Naive B cell (primary cell): ENCODE measurements around the gene PLPP2. TPM values are rescaled to one million over a fixed set of nuclear protein-coding genes. Genes with fewer than 3 reads are reported as not detected.

Experiments used
- ATAC-seq, 2 donors: fragments of 150-1000 bp; cut with Tn5 transposase; 2 replicates each; pipeline ENCODE4 v1.10.0; 2021; ENCODE audit warnings: low read depth in 2 of 2, mild to moderate bottlenecking in 2 of 2, moderate library complexity in 2 of 2
- DNase-seq: peaks from one replicate; pipeline ENCODE4 v3.0.0; 2022
- H3K27ac Mint-ChIP-seq, 6 donors: one replicate each; pipeline ENCODE4 v1.8.0; 2020 to 2022; ENCODE audit warnings: mild to moderate bottlenecking in 6 of 6, mixed read lengths in 6 of 6, moderate library complexity in 5 of 6, inconsistent platforms in 2 of 6
- H3K27me3 Mint-ChIP-seq, 3 donors: one replicate each; pipeline ENCODE4 v1.8.0; 2021 to 2022; ENCODE audit warnings: mixed read lengths in 3 of 3, mild to moderate bottlenecking in 1 of 3
- H3K36me3 Mint-ChIP-seq, 2 donors: one replicate each; pipeline ENCODE4 v1.8.0; 2020 to 2022; ENCODE audit warnings: mixed read lengths in 2 of 2, inconsistent platforms in 1 of 2, mild to moderate bottlenecking in 1 of 2
- H3K4me1 Mint-ChIP-seq, 3 donors: one replicate each; pipeline ENCODE4 v1.8.0; 2020 to 2022; ENCODE audit warnings: mixed read lengths in 3 of 3, inconsistent platforms in 1 of 3, mild to moderate bottlenecking in 1 of 3, moderate library complexity in 1 of 3
- H3K4me3 Mint-ChIP-seq, 8 donors: one replicate each; pipeline ENCODE4 v1.8.0; 2020 to 2022; ENCODE audit warnings: mild to moderate bottlenecking in 8 of 8, mixed read lengths in 8 of 8, moderate library complexity in 8 of 8, inconsistent platforms in 2 of 8
- H3K9me3 Mint-ChIP-seq, 7 donors: one replicate each; pipeline ENCODE4 v1.8.0; 2020 to 2022; ENCODE audit warnings: mixed read lengths in 7 of 7, mild to moderate bottlenecking in 5 of 7, inconsistent platforms in 2 of 7, moderate library complexity in 1 of 7
- polyA plus RNA-seq, 6 donors: library from polyadenylated mRNA; unstranded; fragments of 300-500 nt; fragmentation: Illumina TruSeq; gene quantifications; one replicate each; pipeline ENCODE4 v1.2.3, GENCODE V29; 2021; ENCODE audit warnings: low read depth in 6 of 6

The PLPP2 gene
- polyA plus RNA-seq, 6 donors from 2014 or later, result not detected

DNA sequence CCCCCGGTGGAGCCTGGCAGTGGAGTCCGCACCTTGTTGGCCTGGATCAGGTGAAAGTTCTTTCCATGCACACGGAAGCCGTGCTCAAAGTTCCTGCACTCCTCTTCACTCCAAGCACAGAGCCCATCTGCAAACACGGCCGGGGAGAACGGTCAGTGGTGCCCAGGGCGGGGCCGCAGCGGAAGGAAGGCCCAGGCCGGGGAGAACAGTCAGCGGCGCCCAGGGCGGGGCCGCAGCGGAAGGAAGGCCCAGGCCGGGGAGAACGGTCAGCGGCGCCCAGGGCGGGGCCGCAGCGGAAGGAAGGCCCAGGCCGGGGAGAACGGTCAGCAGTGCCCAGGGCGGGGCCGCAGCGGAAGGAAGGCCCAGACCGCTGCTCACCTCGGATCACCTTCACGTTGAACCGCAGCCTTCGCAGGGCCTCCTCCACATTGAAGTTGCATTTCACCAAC lies 20.6 kb upstream of the PLPP2 start:
- no peak for ATAC-seq
- Mint-ChIP-seq H3K4me3 (no peak overlapping the region), H3K9me3 (no peaks in the 10 kb centered on the region), H3K4me1 (peaks cover 0 to 6% (median 4%) of the 10 kb centered on the region in 3 donors), H3K27ac (no peak overlapping the region), H3K27me3 (no peaks in the 10 kb centered on the region), H3K36me3 (peaks cover 15 to 20% of the 10 kb centered on the region in 2 donors)
- DNase-seq, result no peak

DNA sequence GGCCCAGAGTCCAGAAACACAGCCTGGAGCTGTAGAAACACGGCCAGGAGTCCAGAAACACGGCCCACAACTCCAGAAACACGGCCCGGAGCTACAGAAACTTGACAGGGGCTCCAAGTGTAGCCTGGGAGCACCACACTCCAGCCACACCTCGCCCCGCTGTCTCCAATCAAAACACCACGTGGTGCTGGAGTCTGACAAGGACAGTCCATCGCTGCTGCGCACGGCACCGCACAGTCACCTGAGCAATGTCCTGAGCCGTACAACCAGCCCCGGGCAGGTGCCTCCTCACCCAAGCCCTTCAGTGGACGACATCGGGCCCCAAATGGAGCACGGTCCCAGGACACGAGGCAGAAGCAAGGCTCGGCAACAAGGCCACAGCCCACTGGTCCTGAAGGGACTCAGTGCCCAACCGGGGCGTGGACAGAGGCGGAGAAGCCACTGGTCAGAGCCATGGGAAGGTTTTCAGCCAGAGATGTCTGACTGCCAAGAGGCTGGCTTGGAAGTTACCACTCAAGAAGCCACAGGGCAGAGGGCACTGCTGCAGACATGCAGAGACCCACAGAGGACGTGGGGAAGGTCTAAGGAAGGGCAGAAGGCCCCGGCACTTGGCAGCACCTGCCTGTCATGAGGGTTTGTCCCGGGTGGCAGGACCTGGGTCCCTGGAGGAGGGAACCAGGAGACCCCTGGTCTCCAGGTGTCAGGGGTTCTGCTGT lies 19.7 kb upstream of the PLPP2 start:
- Mint-ChIP-seq H3K27me3 (no peaks in the 10 kb centered on the region), H3K9me3 (no peaks in the 10 kb centered on the region), H3K4me1 (peaks cover 0 to 6% (median 4%) of the 10 kb centered on the region in 3 donors), H3K4me3 (no peak overlapping the region), H3K27ac (no peak overlapping the region), H3K36me3 (peaks cover 15 to 19% of the 10 kb centered on the region in 2 donors)
- DNase-seq (no peak), ATAC-seq (no peak)

DNA sequence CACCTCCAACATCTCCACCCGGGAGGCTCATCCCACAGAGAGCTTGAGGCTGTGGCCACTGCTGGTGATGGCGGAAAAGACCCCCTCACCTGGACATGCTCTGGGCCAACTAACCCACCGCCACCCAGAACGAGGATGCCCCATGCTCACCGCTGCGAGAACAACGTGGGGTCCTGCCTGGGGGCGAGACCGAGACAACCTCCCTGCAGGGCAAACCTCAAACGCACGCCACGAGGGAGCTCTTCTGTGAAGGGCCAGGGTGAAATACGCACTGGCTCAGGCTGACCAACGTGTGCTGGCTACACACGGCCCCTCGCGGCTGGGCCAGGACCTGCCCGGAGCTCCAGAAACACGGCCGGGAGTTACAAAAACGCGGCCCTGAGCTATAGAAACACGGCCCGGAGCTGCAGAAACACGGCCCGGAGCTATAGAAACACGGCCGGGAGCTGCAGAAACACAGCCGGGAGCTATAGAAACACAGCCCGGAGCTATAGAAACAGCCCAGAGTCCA lies 19.0 kb upstream of the PLPP2 start:
- DNase-seq (no peak), ATAC-seq (no peak)
- Mint-ChIP-seq H3K27ac (no peak overlapping the region), H3K9me3 (no peaks in the 10 kb centered on the region), H3K36me3 (peaks cover 9 to 19% of the 10 kb centered on the region in 2 donors), H3K4me3 (no peak overlapping the region), H3K27me3 (no peaks in the 10 kb centered on the region), H3K4me1 (peaks cover 0 to 11% (median 4%) of the 10 kb centered on the region in 3 donors)

DNA sequence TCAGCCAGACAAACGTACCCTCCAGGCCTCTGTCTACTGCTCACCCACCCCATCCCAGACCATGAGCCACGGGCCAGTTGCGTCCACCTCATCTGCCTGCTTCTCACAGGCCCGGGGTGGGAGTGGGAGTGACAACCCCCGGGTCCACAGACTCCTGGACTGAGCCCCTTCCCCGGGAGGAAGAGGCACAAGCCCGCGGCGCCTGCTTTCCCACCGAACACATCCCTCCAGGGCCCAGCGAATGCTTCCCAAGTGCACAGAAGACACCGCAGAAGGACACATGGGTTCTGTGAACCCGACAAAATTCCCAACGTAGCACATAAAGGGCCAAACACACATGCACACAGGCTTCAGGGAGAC lies 18.0 kb upstream of the PLPP2 start:
- Mint-ChIP-seq H3K36me3 (peaks cover 8 to 18% of the 10 kb centered on the region in 2 donors), H3K27me3 (no peaks in the 10 kb centered on the region), H3K9me3 (no peaks in the 10 kb centered on the region), H3K4me3 (no peak overlapping the region), H3K4me1 (peaks cover 0 to 11% (median 4%) of the 10 kb centered on the region in 3 donors), H3K27ac (no peak overlapping the region)
- DNase-seq (no peak), ATAC-seq (no peak)

DNA sequence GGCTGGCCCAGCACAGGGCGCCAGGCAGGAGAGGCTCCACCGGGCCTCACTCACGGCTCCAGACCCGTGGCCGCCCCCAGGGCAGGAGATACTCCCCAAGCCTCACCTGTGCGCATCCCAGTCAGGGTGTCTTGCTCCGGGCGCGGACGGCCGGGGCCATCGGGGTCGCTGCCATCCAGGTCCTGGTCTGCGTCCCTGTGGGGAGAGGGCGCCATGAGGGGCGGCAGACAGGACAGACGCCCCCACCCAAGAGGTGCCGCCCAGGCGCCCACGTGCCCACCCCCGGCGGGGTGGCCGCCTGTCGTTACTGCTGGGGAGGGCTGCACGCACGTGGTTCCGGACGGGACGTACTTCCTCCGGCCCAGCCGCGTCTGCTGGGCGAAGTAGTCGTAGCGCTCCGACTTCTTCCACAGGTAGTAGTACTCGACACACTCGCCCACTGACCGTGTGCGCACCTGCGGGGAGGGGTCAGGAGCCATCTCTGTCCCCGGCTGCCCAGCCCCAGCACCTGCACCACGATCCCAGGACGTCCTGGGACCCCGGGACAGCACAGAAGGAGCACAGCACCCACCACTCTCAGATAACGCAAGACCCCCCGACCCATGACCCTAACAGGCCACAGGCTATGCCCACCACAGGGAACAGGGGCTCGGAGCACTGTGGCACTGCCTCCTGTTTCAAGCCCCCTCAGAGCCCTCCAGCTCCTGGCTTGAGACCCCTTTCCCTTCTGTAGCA lies 17.4 kb upstream of the PLPP2 start:
- peaks cover 8 to 18% of the 10 kb centered on the region in 2 donors for H3K36me3 Mint-ChIP-seq

DNA sequence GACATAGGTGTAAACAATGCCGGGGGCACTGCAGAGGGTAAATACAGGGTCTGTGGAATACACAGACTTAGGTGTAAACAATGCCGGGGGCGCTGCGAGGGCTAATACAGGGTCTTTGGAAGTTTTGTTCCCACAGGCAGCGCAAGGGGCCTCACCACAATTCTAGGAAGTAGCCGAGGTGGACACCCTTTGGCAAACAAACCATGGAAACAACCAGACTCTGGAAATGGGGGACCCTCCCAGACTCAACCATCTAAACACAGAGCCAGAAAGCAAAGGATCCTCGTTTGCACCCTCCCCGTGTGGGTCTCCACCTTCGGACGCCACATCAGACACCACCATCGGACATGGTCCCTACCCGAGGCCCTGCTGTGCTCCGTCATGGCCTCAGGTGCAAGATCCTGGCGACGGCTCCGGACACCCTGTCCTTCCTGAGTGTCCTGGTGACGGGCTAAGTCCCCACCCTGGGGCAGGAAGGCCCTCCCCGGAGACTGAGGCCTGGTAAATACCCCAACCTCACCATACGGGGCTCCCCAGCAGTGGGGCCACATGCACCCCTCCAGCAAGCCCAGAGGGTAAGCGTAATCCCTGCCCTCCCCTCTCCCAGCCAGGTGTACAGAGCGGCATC lies 16.7 kb upstream of the PLPP2 start:
- H3K4me3 Mint-ChIP-seq, result no peak overlapping the region
- no peaks in the 10 kb centered on the region for H3K9me3 Mint-ChIP-seq
- no peak for DNase-seq
- H3K36me3 Mint-ChIP-seq, result peaks cover 8 to 18% of the 10 kb centered on the region in 2 donors
- no peaks in the 10 kb centered on the region for H3K27me3 Mint-ChIP-seq
- no peak for ATAC-seq
- H3K4me1 Mint-ChIP-seq, result peaks cover 0 to 5% (median 4%) of the 10 kb centered on the region in 3 donors
- no peak overlapping the region for H3K27ac Mint-ChIP-seq

More for the DNA sequence above, 17.4 kb upstream of the PLPP2 start:
- H3K9me3 Mint-ChIP-seq, result no peaks in the 10 kb centered on the region
- H3K27ac Mint-ChIP-seq, result no peak overlapping the region
- H3K4me3 Mint-ChIP-seq, result no peak overlapping the region
- H3K4me1 Mint-ChIP-seq, result peaks cover 0 to 5% (median 4%) of the 10 kb centered on the region in 3 donors
- ATAC-seq (no peak), DNase-seq (no peak)
- no peaks in the 10 kb centered on the region for H3K27me3 Mint-ChIP-seq

DNA sequence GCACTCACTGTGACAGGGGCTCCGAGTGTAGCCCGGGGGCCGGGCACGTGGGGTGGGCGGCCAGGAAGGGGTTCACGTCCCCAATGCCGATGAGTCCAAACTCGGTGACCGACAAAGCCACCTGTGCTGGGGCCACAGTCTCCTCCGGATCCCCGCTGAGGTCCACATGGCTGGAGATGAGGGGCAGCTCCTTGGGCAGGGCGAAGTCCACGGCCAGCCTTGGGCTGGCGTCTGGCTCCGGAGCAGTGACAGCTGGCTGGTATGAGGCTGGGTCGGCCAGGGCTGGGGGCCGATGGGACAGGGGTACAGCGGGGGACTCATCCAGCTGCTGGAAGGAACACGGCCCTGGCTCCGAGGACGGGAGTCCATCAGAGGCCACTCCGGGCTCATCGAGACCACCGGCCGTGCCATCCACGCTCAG lies 15.9 kb upstream of the PLPP2 start:
- DNase-seq (no peak), ATAC-seq (no peak)
- no peak overlapping the region for H3K27ac Mint-ChIP-seq
- H3K4me3 Mint-ChIP-seq, result no peak overlapping the region
- peaks cover 8 to 18% of the 10 kb centered on the region in 2 donors for H3K36me3 Mint-ChIP-seq
- no peaks in the 10 kb centered on the region for H3K9me3 Mint-ChIP-seq
- peaks cover 0 to 5% (median 4%) of the 10 kb centered on the region in 3 donors for H3K4me1 Mint-ChIP-seq
- H3K27me3 Mint-ChIP-seq, result no peaks in the 10 kb centered on the region

DNA sequence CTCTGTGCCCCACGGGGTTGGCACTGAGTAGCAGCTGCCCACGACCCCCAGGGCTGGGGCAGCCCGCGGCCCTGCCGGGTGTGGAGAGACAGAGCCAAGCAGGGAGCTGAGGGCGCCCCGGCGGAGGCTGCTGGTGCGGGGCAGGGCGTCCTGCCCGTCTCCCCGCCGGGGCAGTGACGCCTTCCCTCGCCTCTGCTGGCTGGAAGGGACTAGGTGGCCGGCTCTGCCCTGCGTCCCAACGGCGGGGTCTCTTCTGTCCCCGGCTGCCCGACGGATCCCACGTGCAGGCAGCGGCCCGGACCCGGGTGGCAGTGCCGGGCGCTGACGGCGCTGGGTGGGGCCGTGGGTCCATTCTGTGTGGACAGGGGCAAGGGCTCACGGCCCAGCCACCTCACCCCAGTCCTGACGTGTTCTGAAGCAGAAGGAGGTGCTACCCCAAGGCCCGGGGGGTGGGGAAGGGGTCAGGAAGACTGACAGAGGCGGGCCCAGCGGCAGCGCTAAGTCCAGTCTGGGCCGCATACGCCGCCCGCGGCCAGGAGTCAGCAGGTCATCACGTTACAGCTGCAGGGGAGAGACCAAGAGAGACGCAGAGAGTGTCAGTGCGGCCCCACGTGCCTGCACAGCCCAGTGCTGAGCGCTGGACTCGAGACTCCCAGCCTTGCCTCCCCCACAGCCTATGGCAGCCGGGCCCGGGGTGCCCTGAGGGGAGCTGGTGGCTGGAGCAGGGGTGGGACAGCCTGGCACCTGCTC lies 15.1 kb upstream of the PLPP2 start:
- Mint-ChIP-seq H3K27ac (no peak overlapping the region), H3K9me3 (no peaks in the 10 kb centered on the region), H3K4me1 (peaks cover 0 to 5% (median 4%) of the 10 kb centered on the region in 3 donors), H3K36me3 (peaks cover 8 to 15% of the 10 kb centered on the region in 2 donors), H3K4me3 (no peak overlapping the region), H3K27me3 (no peaks in the 10 kb centered on the region)
- no peak for DNase-seq
- no peak for ATAC-seq

DNA sequence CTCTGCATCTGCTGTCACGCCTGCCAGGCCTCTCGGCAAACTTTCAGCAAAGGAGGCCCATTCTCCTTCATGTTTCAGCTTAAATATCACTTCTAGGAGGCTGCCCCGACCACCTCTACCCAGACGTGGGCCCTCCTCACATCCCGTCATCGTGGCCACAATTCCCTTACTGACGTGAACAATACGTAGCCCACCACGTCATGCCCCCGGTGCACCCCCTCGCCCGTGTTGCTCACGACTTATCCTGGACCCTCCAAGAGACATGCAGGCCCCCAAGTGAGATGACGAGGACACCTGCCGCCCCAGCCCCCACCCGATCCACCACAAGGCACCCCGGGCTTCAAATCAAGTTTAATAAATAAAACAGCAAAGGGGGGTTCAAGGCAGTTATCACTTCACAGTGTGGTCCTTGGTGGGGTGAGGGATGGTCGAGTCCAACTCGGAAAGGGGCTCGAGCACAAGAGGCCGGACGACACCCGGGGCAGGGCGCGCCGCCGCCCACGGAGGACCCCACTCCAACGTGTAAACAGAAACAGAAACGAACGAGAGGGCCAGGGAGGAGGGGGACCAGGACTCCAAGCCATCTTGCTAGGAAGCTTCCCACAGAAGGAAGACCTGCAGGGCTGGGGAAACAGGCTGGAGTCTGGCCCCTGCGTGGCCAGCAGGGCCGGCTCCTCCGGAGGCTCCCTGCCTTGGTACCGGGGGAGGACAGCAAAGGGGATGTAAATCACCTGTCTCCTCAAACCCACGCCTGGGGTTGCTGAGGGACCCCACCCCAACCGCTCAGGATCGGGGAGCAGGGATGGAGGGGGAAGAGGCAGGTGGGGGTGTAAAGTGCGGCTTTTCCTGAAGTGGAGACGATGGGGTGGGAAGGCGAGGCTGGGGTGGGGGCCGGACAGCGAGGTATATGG lies 14.3 kb upstream of the PLPP2 start:
- ATAC-seq (no peak), DNase-seq (no peak)
- H3K36me3 Mint-ChIP-seq, result peaks cover 1 to 10% of the 10 kb centered on the region in 2 donors
- peaks cover 0 to 5% (median 4%) of the 10 kb centered on the region in 3 donors for H3K4me1 Mint-ChIP-seq
- no peak overlapping the region for H3K27ac Mint-ChIP-seq
- no peaks in the 10 kb centered on the region for H3K9me3 Mint-ChIP-seq
- H3K4me3 Mint-ChIP-seq, result no peak overlapping the region
- no peaks in the 10 kb centered on the region for H3K27me3 Mint-ChIP-seq

DNA sequence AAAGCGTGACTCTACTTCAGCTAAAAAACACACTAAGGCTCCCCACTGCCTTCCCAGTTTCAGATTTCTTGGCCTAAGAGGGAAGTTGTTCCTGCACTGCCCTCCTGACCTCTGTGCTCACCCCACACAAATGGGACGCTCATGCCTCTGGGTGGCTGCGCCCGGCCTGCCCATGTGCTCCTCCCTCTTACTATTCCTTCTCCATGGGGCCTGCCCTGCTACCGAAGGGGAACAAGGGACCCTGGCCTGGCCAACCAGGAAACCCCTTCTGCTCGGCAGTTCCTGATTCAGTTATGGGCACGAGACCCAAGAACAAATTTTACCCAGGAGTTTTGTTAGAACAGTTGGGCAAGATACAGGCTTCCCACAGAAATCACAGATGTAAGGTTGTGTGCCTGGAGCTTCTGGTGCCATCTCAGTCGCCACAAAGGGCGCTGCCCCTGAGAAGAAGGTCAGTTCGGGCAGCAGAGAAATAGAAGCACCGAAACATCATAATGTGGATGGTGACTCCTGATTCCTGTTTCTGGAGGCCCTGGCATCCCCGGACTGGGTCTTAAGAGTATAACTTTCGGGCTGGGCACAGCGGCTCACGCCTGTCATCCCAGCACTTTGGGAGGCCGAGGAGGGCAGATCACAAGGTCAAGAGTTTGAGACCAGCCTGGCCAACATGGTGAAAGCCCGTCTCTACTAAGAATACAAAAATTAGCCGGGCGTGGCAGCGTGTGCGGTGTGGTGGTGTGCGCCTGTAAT lies 5.4 kb upstream of the PLPP2 start:
- no peaks in the 10 kb centered on the region for H3K9me3 Mint-ChIP-seq
- H3K27me3 Mint-ChIP-seq, result peaks cover 31 to 49% (median 36%) of the 10 kb centered on the region in 3 donors
- DNase-seq (no peak), ATAC-seq (no peak)
- no peaks in the 10 kb centered on the region for H3K36me3 Mint-ChIP-seq
- no peak overlapping the region for H3K27ac Mint-ChIP-seq
- H3K4me1 Mint-ChIP-seq, result peaks cover 6 to 16% (median 7%) of the 10 kb centered on the region in 3 donors
- peak overlapping the region in 1 of 8 donors; percentile 40 for H3K4me3 Mint-ChIP-seq

DNA sequence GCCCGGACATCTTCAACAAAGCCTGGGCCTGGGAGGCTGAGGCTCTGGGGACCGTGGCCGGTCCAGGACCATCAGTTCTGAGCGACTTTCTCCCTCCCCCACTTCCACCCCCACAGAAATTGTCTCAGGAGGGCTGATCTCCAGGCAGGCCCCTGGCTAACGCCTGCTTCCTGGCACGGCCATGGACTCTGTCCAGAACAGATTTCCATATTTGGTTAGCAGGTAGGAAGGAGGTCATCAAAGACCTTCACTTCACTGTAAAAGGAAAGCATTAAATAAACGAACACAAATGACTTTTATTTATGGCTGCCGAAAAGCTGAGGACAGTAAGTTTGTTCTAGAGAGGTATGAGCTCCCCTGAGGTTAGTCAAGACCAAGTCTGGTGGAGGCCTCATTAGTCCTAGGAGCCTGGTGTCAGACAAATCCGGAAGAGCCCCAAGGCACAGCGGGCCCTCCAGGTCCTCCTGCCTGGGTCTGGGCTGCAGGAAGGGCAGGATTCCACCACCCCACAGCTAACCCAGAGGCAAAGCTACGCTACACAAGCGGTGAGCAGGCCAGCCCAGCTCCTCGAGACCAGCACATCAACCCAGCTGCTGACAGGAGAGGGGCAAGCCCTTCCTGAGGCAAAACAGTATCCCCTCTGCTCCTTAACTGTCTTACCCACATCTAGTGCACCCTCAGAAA lies 4.6 kb upstream of the PLPP2 start:
- H3K9me3 Mint-ChIP-seq, result no peaks in the 10 kb centered on the region
- peaks cover 31 to 49% (median 36%) of the 10 kb centered on the region in 3 donors for H3K27me3 Mint-ChIP-seq
- peaks cover 6 to 16% (median 7%) of the 10 kb centered on the region in 3 donors for H3K4me1 Mint-ChIP-seq
- no peak overlapping the region for H3K27ac Mint-ChIP-seq
- DNase-seq, result no peak
- H3K36me3 Mint-ChIP-seq, result no peaks in the 10 kb centered on the region
- no peak overlapping the region for H3K4me3 Mint-ChIP-seq
- no peak for ATAC-seq
